Central memory CD8-positive, alpha-beta T cell (primary cell): ENCODE measurements around the gene DOCK10.
"Not testable (repeated sequence)": the region's sequence is repeated elsewhere in the genome, so short reads cannot be mapped to it uniquely, and the experiment has no call there.

Source experiments
- ATAC-seq: fragments of 150-1000 bp; cut with Tn5 transposase; replicated peaks from 2 replicates; pipeline ENCODE4 v1.10.0; 2022; ENCODE audit warnings: mild to moderate bottlenecking, moderate FRiP score, moderate number of reproducible peaks; ENCODE audit not compliant: poor library complexity, severe bottlenecking; ENCODE audit errors: extremely low read depth
- DNase-seq, 2 donors: peaks; one replicate each; pipeline ENCODE4 v3.0.0; 2021; ENCODE audit warnings: low spot score in 2 of 2
- H3K27ac Mint-ChIP-seq: one replicate; pipeline ENCODE4 v1.8.0; 2022; ENCODE audit warnings: low read depth, mild to moderate bottlenecking, moderate library complexity, mixed read lengths
- H3K27me3 Mint-ChIP-seq: one replicate; pipeline ENCODE4 v1.8.0; 2022; ENCODE audit warnings: mixed read lengths
- H3K36me3 Mint-ChIP-seq: one replicate; pipeline ENCODE4 v1.8.0; 2022; ENCODE audit warnings: mild to moderate bottlenecking, moderate library complexity, mixed read lengths; ENCODE audit not compliant: insufficient read depth
- H3K4me1 Mint-ChIP-seq: one replicate; pipeline ENCODE4 v1.8.0; 2022; ENCODE audit warnings: mixed read lengths
- H3K4me3 Mint-ChIP-seq: one replicate; pipeline ENCODE4 v1.8.0; 2022; ENCODE audit warnings: mild to moderate bottlenecking, moderate library complexity, mixed read lengths
- H3K9me3 Mint-ChIP-seq: one replicate; pipeline ENCODE4 v1.8.0; 2022; ENCODE audit warnings: mixed read lengths

Gene DOCK10

GRCh38 chr2:224944707-224945547 is 97.3 kb downstream of the DOCK10 start:
- H3K27me3 Mint-ChIP-seq, result no peaks in the 10 kb centered on the region

GRCh38 chr2:224943601-224944041 is 98.6 kb downstream of the DOCK10 start:
- Mint-ChIP-seq H3K27ac (peak overlapping the region; percentile 53), H3K4me1 (peaks cover 74% of the 10 kb centered on the region), H3K4me3 (peak overlapping the region; percentile 81)
- DNase-seq, H3K9me3 Mint-ChIP-seq, H3K27me3 Mint-ChIP-seq, ATAC-seq, H3K36me3 Mint-ChIP-seq: not testable (repeated sequence)

More at GRCh38 chr2:224944707-224945547, 97.3 kb downstream of the DOCK10 start:
- ATAC-seq (no peak), DNase-seq (no peak)
- peaks cover 80% of the 10 kb centered on the region for H3K4me1 Mint-ChIP-seq
- H3K36me3 Mint-ChIP-seq, result peaks cover 7% of the 10 kb centered on the region
- H3K27ac Mint-ChIP-seq, result peak overlapping the region; percentile 90
- peak overlapping the region; percentile 81 for H3K4me3 Mint-ChIP-seq
- H3K9me3 Mint-ChIP-seq, result no peaks in the 10 kb centered on the region

GRCh38 chr2:224941960-224942359 is 100.3 kb downstream of the DOCK10 start:
- H3K27ac Mint-ChIP-seq, result no peak overlapping the region
- H3K9me3 Mint-ChIP-seq, result no peaks in the 10 kb centered on the region
- ATAC-seq (no peak), DNase-seq (no peak)
- peaks cover 74% of the 10 kb centered on the region for H3K4me1 Mint-ChIP-seq
- H3K27me3 Mint-ChIP-seq, result no peaks in the 10 kb centered on the region
- H3K36me3 Mint-ChIP-seq, result peaks cover 8% of the 10 kb centered on the region
- H3K4me3 Mint-ChIP-seq, result peak overlapping the region; percentile 35

- no peak overlapping the region for H3K4me3 Mint-ChIP-seq
- H3K4me1 Mint-ChIP-seq, result peaks cover 72% of the 10 kb centered on the region
- no peaks in the 10 kb centered on the region for H3K27me3 Mint-ChIP-seq
- H3K27ac Mint-ChIP-seq, result no peak overlapping the region
- no peaks in the 10 kb centered on the region for H3K9me3 Mint-ChIP-seq
- DNase-seq (no peak), ATAC-seq (no peak)
- H3K36me3 Mint-ChIP-seq, result peaks cover 5% of the 10 kb centered on the region
Observed at GRCh38 chr2:224940618-224941017, 101.7 kb downstream of the DOCK10 start.

GRCh38 chr2:224938651-224939182 is 103.6 kb downstream of the DOCK10 start:
- DNase-seq (no peak), ATAC-seq (no peak)
- Mint-ChIP-seq H3K36me3 (peaks cover 2% of the 10 kb centered on the region), H3K4me1 (peaks cover 69% of the 10 kb centered on the region), H3K9me3 (no peaks in the 10 kb centered on the region), H3K27me3 (no peaks in the 10 kb centered on the region), H3K27ac (peak overlapping the region; percentile 38), H3K4me3 (peak overlapping the region; percentile 0)

- DNase-seq (no peak), ATAC-seq (peak; percentile 24)
- Mint-ChIP-seq H3K27me3 (no peaks in the 10 kb centered on the region), H3K4me1 (peaks cover 70% of the 10 kb centered on the region), H3K36me3 (peaks cover 2% of the 10 kb centered on the region), H3K27ac (peak overlapping the region; percentile 74), H3K9me3 (no peaks in the 10 kb centered on the region), H3K4me3 (peak overlapping the region; percentile 0)
Observed at GRCh38 chr2:224937887-224938286, 104.4 kb downstream of the DOCK10 start.

- H3K36me3 Mint-ChIP-seq, result peaks cover 14% of the 10 kb centered on the region
- H3K4me3 Mint-ChIP-seq, result no peak overlapping the region
- DNase-seq (no peak), ATAC-seq (no peak)
- peaks cover 83% of the 10 kb centered on the region for H3K4me1 Mint-ChIP-seq
- no peaks in the 10 kb centered on the region for H3K9me3 Mint-ChIP-seq
- no peak overlapping the region for H3K27ac Mint-ChIP-seq
- H3K27me3 Mint-ChIP-seq, result no peaks in the 10 kb centered on the region
Observed at GRCh38 chr2:224934526-224935188, 107.6 kb downstream of the DOCK10 start.

- no peaks in the 10 kb centered on the region for H3K27me3 Mint-ChIP-seq
- peaks cover 88% of the 10 kb centered on the region for H3K4me1 Mint-ChIP-seq
- H3K9me3 Mint-ChIP-seq, result no peaks in the 10 kb centered on the region
- DNase-seq (no peak), ATAC-seq (no peak)
- peak overlapping the region; percentile 68 for H3K27ac Mint-ChIP-seq
- H3K36me3 Mint-ChIP-seq, result peaks cover 22% of the 10 kb centered on the region
- H3K4me3 Mint-ChIP-seq, result peak overlapping the region; percentile 44
Observed at GRCh38 chr2:224933431-224933830, 108.8 kb downstream of the DOCK10 start.

- ATAC-seq, result no peak
- no peaks in the 10 kb centered on the region for H3K27me3 Mint-ChIP-seq
- H3K9me3 Mint-ChIP-seq, result no peaks in the 10 kb centered on the region
- H3K36me3 Mint-ChIP-seq, result peaks cover 29% of the 10 kb centered on the region
- H3K4me3 Mint-ChIP-seq, result no peak overlapping the region
- H3K27ac Mint-ChIP-seq, result no peak overlapping the region
- peaks cover 86% of the 10 kb centered on the region for H3K4me1 Mint-ChIP-seq
- no peak for DNase-seq
Observed at GRCh38 chr2:224932522-224932921, 109.7 kb downstream of the DOCK10 start.

GRCh38 chr2:224931956-224932355 is 110.3 kb downstream of the DOCK10 start:
- peaks cover 86% of the 10 kb centered on the region for H3K4me1 Mint-ChIP-seq
- ATAC-seq (no peak), DNase-seq (no peak)
- H3K27ac Mint-ChIP-seq, result no peak overlapping the region
- H3K9me3 Mint-ChIP-seq, result no peaks in the 10 kb centered on the region
- H3K36me3 Mint-ChIP-seq, result peaks cover 30% of the 10 kb centered on the region
- H3K4me3 Mint-ChIP-seq, result no peak overlapping the region
- H3K27me3 Mint-ChIP-seq, result no peaks in the 10 kb centered on the region

GRCh38 chr2:224930990-224931389 is 111.3 kb downstream of the DOCK10 start:
- no peak for DNase-seq
- no peak for ATAC-seq
- Mint-ChIP-seq H3K27me3 (no peaks in the 10 kb centered on the region), H3K27ac (peak overlapping the region; percentile 71), H3K36me3 (peaks cover 36% of the 10 kb centered on the region), H3K4me1 (peaks cover 91% of the 10 kb centered on the region), H3K9me3 (no peaks in the 10 kb centered on the region), H3K4me3 (peak overlapping the region; percentile 52)

- Mint-ChIP-seq H3K4me1 (peaks cover 97% of the 10 kb centered on the region), H3K27ac (peak overlapping the region; percentile 71), H3K27me3 (no peaks in the 10 kb centered on the region), H3K4me3 (peak overlapping the region; percentile 52), H3K9me3 (no peaks in the 10 kb centered on the region), H3K36me3 (peaks cover 40% of the 10 kb centered on the region)
- ATAC-seq (peak; percentile 29), DNase-seq (no peak)
Observed at GRCh38 chr2:224930124-224930523, 112.1 kb downstream of the DOCK10 start.
